GM18867 (cell line): ENCODE data around the gene TMEM72.
"Not testable (repeated sequence)": the region's sequence is repeated elsewhere in the genome, so short reads cannot be mapped to it uniquely, and the experiment has no call there.

Source experiments
- ATAC-seq: cut with Tn5 transposase; IDR thresholded peaks from one replicate; pipeline ENCODE4 v1.9.1; 2021; ENCODE audit warnings: mild to moderate bottlenecking, moderate library complexity; ENCODE audit not compliant: unreplicated experiment

TMEM72 gene

DNA sequence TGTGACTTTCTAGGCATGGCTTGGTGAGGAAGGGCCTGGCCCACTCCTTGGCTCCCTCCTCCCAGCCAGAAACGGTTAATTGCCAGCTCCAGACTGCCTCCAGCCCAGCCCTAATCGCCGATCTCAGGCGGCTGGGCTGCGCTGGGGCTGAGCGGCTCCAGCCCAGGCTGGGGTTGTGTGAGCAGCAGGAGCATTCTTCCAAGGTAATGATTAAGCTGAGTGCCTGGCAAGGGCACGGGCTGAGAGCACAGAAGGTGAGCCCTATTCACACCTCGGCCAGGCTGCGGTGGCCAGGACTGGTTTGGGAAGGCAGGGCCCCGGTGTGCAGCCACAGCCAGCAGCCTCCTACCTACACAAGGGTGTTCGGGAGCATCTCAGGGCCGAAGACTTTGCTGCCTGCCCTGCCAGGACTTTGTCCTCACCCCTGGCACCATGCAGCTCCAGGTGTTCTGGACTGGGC lies at the start of gene TMEM72:
Gene TMEM72, plus strand, starts transcription at position 257 of the 460 bp plus-strand sequence. Its CDS starts 176 bp downstream, at position 433.
- no peak for ATAC-seq

DNA sequence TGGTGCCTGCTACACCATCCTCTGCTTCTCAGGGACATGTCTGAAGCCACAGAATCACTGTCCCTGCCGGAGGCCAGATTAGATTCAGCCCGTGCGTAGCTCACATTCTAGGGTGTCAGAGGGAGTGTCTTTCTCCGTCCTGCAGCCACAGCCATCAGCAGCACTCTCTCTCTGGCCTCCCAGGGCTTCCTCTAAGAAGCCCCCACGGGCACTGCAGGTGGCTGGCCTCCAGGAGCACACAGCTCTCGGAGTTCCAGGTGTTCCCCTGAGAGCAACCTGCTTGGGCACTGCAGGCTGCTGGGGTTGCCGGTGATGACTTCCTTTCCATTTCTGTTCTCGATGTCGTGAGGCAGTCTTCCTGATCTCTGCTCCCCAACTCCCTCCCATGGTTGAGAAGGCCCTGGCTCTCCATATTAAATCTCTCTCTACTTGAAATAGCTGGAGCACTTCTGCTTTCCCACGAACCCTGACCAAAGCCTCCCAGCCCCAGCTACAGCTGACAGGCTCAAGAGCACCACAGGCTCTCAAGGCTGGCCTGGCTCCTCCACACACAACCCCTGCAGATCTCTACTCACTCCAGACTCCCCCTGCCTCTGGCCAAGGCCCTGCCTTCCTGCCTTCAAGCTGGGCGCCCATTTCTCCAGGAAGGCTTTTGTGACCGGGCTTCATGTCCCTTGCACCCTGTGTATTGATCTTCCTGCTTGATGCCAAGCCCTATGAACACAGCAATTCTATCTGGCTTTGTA lies 49.0 kb upstream of the TMEM72 start:
- ATAC-seq: no peak

DNA sequence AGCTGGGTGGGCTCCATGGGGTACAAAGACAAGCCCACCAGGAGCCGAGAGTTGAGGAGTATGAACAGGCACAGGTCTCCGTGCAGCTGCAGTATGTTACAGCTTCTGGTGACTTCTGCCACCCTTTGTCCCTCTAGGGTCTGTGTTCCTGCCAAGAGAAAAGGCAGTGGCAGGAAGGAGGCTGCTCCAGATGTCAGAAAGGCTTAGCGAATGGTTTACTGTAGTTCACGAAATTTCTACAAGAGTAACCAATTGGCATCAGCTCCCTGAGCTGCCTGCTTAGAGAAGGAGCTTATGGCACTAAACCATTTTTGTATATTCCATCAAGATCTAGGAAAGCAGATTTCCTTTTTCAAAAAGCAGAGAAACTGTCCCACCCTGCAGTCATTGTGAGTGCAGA lies 48.2 kb upstream of the TMEM72 start:
- no peak for ATAC-seq

DNA sequence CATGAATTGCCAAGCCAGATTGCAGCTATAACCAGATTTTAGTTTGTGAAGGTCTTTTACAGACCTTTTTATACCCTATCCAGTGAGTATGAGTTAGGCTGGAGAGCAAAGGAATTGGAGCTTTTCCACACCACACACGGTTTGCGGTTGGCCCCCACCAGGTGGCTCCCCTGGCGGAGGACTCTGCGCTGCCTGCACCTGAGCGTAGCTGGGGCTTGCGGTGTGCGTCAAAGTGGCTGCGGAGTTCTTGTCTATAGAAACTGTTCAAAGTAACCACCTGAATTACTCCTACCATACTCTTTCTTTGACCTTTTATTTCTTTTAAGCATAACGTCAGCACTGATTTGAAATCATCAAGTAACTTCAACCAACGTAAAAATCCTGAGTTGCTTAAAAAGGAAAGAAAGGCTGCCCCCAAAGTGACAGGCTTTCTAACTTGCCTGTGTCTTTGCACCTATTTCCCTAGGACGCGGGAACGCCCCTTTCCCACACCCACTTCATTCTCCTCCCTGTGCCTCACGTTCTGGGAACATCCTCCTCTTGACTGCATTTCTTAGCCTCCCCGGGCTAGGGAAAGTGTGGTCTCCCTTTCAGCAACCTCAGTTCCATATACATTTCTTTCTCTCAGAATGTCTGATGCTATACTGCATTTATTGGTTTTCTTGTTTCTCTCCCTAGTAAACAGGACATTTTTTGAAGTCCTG lies 47.6 kb upstream of the TMEM72 start:
- ATAC-seq: no peak

DNA sequence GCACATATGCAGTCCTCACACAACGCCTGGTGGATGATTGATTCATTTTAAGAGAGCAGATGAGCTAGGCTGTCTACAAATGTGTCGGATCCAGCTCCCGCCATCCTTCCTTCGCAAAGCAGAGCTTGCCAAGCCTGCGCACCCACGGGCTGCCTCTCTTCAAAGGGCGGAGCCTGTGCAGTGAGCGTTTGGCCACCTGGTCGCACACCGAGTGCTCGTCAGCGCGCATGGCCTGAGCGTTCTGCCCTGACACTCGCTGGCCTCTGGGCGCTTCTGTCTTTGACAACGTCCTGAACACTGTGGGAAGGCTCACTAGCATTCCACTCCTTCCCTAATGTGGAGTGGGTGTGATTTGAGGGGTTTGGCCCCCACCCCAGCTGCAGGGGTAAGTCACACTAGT lies 47.1 kb upstream of the TMEM72 start:
- ATAC-seq: no peak

DNA sequence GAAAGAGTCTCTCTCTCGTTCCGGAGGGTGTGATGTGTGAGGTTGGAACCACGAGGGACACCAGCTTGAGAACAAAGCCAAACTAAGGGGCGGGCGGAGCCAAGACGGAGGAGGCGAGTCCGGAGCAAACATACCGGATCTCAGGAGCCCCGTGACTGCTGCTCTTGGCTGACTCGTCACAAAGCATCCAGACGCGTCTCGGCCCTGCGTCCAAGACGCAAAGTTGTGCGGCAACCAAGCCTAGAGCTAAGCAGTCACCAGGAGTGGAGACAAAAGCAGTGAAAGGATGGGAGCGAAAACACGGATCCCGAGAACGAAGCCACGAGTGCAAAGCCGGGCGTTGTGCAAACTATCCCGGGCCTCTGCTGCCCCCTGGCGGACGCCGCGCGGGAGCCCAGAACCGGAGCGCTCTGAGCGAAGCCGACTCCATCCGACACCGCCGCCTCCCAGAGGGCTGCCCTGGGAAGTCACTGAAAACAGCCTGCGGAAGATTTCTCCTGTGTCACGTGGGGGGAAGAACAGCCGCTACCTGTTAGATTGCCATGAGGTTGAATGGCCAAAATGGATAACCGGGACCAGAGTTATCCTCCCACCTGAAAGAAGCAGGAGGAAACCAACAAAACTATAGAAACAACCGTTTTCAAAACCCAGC lies 46.4 kb upstream of the TMEM72 start:
- ATAC-seq: peak; percentile 83

DNA sequence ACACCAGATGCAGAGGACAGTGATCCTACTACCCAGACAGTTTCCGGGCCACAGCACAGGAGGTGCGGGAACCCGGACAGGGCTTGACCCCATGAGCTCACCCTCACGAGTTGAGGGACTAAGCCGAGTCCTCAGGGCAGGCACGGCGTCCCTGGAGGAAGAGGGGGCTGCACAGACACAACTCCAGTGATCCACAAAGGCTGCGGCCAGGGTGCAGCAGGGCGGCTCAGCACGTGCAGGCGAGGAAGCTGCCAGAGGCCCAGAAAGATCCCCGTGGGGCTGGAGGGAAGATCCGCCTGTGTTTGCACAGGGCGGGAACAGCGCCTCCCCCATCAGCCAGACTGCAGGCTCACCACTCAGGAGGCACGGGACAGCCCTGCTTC lies 45.9 kb upstream of the TMEM72 start:
- ATAC-seq: no peak

DNA sequence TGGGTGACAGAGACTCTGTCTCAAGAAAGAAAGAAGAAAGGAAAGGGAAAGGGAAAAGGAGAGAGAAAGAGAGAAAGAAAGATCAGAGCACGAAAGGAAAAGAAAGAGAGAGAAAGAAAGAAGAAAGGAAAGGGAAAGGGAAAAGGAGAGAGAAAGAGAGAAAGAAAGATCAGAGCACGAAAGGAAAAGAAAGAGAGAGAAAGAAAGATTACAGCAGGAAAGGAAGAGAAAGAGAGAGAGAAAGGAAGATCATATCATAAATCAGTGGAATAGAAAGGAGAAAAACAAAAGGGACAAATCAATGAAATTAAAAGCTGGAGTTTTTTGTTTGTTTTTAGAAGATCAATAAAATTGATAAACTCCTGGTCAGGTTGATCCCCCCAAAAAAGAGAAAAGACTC lies 44.8 kb upstream of the TMEM72 start:
- ATAC-seq: not testable (repeated sequence)

DNA sequence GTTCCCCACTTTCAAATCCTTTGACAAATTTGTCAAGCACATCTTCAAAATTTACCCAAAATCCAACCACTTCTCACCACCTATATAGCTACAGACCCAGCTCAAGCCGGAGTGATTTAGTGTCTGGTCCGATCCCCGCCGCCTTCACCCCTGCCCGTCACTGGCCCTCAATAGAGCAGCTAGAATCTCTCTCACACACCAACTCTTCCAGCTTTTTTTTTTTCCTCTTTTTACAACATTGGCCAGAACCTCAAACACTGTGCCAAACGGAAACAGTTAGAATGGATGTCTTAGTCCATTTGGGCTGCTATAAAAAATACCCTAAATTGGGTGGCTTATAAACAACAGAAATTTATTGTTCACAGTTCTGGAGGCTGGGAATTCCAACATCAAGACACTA lies 41.1 kb upstream of the TMEM72 start:
- no peak for ATAC-seq

DNA sequence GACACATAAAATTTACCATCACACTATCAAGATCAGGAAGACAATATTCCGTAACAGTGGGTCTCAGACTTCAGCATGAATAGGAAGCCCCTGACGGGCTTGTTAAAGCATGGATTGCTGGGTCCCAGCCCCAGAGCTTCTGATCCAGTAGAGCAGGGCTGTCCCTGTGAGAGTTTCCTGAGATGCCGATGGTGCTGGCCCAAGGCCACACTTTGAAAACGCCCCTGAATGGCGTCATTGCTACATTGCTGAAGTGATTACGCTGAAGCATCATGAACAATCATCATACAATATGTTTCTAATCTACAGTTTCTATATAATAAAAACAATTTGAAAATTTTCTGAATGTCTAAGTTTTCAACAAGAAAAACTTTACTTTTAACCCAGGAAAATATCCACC lies 38.0 kb upstream of the TMEM72 start:
- no peak for ATAC-seq

DNA sequence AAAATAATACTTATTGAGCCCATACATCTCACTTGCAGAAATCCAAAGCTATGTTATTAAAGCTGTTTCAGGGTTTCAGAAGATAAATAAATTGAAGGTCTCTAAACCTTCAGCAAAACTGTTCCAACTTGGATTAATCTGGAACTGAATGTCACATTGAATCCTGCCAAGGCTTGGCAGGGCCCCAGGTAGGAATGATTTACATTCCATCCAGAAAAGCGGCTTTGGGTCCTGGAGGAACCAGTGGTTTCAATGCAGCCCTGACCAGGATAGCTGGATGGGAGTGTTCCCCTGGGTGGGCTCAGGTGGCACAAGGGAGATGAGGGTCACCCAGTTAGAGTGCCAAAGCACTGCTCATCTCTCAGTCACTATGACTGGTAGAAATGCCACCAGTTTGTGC lies 37.0 kb upstream of the TMEM72 start:
- no peak for ATAC-seq

DNA sequence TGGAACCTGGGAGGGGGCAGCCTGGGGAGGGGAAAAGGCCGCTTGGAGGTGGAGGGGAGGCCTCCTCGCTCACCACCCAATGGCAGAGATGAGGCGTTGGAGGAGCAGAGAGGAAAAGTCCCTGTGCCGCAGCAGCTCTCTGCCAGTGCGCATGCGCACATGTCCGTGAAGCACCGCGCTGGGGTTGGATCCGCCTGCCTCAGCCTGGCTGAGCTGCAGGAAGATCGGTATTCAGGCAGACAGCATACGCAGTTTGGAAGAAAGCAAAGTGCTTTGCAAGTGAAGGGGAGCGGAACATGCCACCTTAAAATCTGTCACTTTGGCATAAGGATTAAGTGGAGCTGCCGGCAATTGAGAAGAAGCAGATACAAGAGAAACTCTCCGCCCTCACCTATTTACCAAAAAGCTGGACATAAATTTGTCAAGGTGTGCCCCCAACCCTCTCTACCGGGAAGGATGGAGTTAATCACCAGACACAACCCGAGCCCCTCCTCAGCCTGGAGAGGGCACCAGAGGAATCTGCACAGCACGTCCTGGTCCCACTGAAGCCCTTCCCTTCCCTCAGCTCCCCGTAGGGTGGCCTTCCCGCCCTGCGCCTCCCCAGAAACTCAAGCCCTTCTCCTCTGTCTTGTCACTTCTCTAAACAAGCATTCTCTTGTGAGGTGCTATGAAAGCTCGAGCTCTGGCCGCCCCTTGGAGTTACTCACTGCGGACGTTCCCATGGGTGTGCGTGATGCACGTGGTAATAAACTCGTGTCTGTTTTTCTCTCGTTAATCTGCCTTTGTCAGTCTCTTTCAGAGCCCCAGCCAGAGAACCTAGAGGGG lies 32.2 kb upstream of the TMEM72 start:
- ATAC-seq: no peak

DNA sequence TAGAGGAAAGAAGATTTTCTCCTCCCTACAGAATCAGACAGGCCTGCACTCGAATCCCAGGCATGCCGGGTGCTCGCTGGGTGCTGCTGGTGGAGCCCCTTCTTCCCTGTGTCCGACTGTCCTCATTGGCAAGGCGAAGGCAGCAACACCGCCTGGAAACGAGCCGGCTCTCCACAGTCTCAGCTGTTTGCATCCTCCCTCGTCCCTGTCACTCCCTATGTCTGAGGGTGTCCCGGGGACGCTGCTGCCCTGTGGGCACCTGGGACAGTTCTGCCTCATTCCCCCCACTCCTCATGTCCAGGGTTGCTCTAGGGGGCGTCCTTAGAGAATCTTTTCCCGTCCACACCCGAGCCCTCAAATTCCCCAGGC lies 31.6 kb upstream of the TMEM72 start:
- no peak for ATAC-seq

DNA sequence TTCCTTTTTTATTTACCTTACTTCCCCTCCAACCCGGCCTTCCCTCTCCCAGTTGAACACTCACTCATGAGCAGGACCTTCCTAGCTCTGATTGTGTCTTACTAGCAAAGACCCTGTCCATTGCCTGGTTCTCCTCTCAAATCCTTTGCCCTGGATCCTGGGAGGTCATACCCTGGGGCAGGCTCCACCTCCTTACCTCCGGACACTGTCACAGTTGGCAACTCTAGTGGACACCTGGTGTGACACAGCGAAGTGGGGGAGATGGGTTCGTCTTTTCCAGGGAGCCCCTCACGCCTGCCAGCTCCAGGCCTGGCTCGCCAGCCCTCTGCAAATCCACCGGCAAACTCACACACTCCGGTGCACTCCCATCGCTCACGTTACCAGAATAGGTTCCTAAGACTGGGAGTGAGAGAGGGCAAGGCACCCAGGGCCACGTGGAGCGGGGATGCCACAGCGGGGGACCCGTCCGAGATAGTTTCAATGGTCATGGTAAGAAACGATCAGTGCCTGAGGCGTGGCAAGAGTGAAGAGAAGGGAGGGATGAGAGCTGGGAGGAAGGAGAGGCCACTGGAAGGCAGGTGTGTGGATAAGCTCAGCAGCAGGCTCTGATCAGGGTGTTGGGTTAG lies 30.9 kb upstream of the TMEM72 start:
- no peak for ATAC-seq

DNA sequence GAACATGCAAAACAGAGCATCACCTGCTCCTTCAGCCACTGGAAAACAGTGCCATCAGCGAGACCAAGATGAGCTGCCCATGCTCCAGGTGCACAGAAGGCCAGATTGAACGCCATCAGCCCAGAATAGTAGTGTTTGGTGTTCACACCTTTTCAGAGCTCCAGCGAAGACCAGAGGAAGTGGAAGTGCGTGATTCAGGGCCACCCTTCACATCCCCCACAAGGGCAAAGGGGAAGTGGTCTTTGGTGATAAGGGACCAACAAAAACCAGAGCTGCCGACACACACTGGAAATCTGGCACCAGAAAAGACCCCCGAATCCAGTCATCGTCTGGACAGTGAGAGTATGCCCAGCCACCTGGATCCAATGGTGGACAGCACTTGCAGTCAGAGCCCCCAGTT lies 29.5 kb upstream of the TMEM72 start:
- no peak for ATAC-seq

DNA sequence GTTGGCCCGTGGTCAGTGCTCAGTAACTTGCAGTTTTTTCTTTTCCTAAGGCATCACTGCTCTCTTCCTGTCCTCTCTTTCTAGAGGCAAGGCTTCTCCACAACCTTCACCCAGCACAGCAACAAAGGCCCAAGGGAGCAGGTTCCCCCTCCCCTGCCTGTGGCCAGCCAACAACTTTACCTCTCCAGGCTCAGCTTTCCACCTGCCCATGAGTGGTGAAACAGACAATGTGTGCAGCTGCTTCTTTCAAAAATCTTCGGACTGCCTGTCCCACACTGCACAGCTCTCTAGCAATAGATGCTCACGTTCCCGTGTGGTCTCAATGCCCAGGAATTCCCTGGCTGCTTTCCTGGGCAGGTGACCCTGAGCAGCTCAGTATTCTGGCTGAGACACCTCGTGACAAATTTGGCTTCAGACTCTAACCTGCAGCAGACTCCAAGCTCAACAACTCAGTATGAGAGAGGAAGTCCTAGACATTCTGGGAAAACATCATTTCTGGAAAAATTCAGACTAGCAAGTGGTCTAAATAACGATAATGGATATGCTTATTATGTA lies 28.9 kb upstream of the TMEM72 start:
- no peak for ATAC-seq

DNA sequence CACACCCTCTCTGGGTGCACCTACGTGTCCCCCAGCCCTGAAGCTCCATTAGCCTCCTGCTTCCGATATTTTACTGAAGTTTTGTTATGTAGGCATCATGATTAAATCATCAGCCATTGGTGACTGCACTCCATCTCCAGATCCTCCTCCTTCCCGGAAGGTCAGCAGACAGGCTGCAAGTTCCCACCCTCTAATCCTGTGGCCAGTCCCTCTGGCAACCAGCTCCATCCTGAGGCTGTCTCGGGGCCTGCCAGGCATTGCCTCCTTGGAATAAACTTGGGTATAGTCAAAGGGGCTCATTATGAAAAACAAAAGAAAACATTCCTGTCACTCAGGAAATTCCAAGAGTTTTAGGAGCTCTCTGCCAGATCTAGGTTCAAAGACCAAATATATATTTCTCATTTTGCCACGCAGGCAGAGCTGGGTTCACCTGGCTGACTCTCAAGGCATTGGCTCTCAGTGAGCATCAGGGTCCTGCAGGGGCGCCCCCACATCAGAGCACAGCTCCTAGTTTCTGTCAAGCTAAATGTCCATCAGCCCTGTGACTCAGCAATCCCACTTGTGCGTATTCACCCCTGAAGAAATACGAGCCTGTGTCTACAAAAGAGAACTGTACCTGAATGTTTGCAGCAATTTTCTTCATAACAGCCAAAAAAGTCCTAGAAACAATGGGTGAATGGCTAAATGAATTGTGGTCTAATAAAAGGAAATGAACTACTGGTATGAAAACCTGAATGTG lies 27.4 kb upstream of the TMEM72 start:
- ATAC-seq: no peak

DNA sequence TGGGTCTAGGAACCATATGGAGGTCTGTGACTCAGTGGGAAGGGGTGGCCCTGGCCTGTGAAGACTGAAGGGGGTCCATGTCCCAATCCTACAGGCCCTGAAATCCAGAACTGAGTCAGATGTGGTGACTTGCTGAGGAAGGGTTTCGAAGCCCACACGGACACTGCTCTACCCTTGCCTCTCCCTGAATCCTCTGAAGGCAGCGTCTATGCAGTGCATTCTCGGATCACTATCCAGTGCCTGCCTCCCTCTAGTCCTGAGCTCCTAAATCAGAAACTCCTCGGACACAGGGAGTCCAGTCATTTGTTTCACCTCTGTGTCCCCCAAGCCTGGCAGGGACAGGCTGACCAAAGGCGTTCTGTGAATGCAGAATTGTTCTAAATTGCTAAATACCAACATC lies 25.4 kb upstream of the TMEM72 start:
- ATAC-seq: no peak

DNA sequence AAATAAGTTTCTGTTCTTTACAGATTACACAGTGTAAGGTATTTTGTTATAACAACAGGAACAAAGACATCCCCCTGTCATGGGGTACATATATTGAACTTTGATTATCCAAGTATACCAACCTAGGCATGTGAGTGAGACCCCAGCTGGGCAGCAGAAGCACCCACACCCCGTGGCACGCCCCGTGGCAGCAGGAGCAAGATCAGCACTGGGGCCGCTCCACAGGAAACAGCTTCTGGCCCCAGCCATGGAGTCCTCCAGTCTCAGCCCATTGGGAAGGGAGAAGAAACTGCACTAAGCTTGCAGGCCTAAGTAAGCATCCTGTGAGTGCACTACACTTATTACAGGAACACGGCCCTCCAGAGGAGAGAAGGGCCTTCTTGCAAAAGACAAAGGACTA lies 24.2 kb upstream of the TMEM72 start:
- no peak for ATAC-seq

DNA sequence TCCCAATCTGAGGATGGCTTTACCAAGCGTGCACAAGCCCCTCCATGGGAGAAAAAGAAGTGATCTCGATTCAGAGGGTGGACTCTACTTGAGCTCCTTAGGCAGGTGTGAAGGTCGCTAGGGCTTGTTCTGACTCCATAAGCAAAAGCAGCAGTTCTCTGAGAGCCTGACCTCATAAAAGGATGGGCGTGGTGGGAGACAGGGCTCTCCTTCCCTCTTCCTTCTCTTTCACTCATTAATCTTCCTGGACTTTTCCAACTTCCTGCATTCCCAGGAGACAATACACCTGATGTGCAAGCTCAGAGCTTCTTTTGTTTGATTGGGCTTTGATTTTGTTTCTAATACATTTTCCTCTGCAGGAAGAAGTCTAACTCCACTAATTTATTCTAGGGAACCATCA lies 22.3 kb upstream of the TMEM72 start:
- ATAC-seq: no peak
